HG03565 (cell line): ENCODE measurements around the gene PTPRN2.
"Not testable (repeated sequence)": the region's sequence is repeated elsewhere in the genome, so short reads cannot be mapped to it uniquely, and the experiment has no call there.

ENCODE experiments used
- ATAC-seq: cut with Tn5 transposase; IDR thresholded peaks from one replicate; pipeline ENCODE4 v1.9.1; 2021; ENCODE audit warnings: mild to moderate bottlenecking, moderate library complexity; ENCODE audit not compliant: unreplicated experiment

Gene PTPRN2

DNA sequence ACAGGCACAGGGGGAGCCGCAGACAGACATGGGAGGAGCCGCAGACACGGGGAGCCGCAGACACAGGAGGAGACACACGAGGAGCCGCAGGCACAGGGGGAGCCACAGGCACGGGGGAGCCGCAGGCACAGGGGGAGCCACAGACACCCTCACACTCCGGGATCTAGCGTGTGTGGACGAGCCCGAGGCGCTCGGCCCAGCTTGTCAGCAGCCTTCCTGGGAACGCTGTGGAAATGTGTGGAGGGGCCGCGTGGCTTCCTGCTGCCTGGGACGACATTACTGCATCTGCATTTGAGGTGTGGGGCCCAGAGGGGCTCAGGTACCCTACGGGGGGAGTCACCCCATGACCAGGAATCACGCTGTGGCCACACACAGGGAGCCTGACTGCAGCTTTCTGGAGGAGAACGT is 313.2 kb downstream of the PTPRN2 start:
- no peak for ATAC-seq

DNA sequence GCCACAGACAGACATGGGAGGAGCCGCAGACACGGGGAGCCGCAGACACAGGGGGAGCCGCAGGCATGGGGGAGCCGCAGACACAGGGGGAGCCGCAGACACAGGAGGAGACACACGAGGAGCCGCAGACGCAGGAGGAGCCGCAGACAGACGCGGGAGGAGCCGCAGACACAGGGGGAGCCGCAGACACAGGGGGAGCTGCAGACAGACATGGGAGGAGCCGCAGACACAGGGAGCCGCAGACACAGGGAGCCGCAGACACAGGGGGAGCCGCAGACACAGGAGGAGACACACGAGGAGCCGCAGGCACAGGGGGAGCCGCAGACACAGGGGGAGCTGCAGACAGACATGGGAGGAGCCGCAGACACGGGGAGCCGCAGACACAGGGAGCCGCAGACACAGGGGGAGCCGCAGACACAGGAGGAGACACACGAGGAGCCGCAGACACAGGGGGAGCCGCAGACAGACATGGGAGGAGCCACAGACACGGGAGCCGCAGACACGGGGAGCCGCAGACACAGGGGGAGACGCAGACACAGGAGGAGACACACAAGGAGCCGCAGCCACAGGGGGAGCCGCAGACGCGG is 313.8 kb downstream of the PTPRN2 start:
- not testable (repeated sequence) for ATAC-seq

GRCh38 chr7:158273138-158273651 is 314.4 kb downstream of the PTPRN2 start:
- ATAC-seq: no peak

DNA sequence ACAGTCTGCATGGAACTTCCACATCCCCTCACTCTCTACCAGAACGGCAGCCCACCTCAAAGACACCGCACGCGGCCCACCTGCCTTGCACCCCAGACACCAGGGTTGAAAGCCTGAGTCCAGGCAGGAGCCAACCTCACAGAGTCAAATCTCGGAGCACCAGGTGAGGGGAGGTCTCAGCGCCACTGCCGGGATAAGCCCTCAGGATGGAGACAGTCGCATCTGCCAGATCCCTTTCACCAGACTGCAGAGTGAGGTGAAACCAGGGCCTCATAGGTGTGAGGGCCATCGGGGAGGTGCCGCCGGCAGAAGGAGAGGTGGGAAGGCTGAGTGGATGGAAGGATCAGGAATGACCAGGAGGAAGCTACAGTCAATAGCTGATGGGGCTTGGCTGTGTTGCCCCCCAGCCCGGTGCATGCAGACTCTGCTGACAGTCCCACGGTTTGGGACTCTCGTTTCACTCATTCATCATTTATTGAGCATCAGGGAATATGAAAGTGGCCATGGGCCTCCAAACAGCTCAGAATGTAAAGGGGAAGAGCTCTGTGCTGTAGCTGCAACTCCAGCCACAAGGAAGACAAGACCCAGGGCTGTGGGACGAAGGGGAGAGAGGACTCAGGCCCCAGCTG is 315.0 kb downstream of the PTPRN2 start:
- no peak for ATAC-seq

DNA sequence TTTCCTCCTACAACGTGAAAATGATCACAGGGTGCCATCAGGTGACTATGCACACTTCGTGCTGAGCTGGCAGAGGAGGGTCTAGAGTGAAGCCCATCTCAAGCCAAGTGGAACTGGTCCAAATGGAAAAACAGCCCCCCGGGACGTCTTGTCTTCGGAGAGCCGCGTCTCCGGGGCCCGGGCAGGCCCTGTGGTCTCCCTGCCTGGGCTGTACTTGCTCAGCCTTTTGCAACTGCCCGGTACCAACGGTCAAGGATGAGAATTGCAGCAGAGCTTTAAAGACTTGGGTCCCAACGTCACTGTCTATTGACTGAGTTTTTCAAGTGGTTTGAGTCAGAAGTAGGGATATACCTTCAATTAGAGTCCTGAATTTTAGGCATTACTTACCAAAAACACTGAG is 315.5 kb downstream of the PTPRN2 start:
- ATAC-seq: no peak

DNA sequence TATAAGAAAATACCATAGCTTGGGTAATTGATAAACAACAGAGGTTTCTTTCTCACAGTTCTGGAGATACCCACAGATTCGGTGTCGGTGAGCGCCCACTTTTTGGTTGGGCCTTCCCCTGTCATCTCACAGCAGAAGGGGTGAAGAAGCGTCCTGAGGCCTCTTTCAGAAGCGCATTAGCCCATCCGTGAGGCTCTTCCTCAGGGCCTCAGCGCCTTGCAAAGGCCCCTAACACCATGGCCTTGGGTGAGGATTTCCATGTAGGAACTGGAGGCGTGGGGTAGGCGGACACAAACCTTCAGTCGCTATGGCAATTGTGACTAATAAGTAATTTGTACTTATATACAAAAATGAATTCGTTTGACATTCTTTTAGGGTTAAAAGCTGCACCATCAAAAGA is 316.0 kb downstream of the PTPRN2 start:
- ATAC-seq: no peak

GRCh38 chr7:158270856-158271413 is 316.7 kb downstream of the PTPRN2 start:
- no peak for ATAC-seq

GRCh38 chr7:158270106-158270775 is 317.4 kb downstream of the PTPRN2 start:
- no peak for ATAC-seq

GRCh38 chr7:158268816-158269535 is 318.6 kb downstream of the PTPRN2 start:
- no peak for ATAC-seq

DNA sequence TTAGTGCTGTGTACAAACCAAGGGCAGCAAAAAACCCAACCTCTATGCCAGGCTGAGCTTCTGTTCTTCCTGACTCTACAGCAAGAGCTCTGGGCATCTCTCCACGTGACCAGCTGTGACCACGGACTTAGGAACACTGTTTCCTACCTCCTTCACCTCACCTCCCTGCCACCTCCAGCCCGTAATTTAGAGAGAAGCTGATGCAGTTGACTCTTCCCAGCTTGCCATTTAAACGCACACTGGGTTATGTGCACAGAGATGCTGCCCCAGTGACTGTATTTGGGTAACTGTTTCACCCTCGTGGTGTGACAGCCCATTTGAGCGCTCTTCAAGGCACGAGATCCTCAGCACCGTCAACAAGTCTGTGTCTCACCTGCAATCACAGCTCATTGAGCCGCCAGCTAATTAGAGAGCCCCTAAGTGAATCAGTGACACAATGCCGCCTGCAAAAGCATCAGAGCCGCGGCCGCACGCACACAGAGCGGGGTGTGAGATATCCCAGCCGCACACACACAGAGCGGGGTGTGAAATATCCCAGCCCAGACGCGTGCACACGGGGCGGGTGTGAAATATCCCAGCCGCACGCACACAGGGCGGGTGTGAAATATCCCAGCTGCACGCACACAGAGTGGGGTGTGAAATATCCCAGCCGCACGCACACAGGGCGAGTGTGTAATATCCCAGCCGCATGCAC is 319.7 kb downstream of the PTPRN2 start:
- ATAC-seq: no peak

- ATAC-seq: no peak
Measured at GRCh38 chr7:158266817-158267741, 320.5 kb downstream of the PTPRN2 start.

- no peak for ATAC-seq
Measured at GRCh38 chr7:158266426-158266816, 321.2 kb downstream of the PTPRN2 start.

DNA sequence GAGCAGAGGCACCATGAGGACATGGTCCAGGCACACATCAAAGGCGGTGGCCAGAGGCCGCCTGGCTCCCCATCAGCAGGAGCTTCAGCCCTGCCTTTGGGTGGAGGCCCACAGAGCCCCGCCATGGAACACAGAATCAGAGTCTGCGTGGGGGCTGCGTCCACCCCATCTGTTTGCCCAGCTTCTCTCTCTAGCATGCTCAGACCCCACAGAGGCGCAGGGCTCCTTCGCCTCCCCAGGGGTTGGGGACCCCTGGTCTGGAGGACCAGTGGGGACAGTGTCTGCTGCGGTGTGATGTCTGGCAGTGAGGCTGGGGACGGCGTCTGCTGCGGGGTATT is 321.9 kb downstream of the PTPRN2 start:
- ATAC-seq: no peak

DNA sequence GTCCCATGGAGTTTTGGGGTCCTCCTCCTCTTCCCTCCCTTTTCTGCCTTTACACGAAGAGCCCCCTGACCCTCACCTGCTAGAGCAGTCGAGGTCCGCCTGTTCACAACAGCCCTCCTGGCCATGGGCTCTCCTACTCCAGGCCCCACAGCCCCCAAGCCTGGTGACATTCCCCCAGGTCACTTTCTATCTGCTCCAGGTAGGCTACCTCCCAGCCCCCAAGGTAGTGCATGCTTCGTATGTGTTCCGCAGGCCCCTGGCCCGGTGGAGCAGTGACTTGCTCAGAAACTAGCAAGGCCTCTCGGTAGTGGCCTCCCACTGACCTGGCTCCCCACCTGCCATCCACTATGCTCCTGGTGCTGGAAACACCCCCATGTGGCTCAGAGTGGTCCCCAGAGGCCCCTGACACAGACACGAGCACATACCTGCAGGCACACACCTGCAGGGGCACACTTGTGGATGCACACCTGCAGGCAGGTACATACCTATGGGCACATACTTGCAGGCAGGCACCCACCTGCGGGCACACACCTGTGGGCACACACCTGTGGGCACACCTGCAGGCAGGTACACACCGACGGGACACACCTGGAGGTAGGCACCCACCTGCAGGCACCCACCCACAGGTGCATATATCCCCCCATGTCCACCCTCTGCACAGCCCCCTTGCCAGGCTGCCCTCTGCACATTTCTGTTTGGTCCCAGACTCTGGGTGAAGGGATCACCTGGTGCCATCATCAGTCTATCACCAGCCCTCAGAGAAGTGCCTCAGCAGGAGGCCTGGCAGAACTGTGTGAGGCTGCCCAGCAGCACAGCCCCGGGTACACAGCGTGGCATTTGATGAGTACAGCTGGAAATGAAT is 322.5 kb downstream of the PTPRN2 start:
- no peak for ATAC-seq

DNA sequence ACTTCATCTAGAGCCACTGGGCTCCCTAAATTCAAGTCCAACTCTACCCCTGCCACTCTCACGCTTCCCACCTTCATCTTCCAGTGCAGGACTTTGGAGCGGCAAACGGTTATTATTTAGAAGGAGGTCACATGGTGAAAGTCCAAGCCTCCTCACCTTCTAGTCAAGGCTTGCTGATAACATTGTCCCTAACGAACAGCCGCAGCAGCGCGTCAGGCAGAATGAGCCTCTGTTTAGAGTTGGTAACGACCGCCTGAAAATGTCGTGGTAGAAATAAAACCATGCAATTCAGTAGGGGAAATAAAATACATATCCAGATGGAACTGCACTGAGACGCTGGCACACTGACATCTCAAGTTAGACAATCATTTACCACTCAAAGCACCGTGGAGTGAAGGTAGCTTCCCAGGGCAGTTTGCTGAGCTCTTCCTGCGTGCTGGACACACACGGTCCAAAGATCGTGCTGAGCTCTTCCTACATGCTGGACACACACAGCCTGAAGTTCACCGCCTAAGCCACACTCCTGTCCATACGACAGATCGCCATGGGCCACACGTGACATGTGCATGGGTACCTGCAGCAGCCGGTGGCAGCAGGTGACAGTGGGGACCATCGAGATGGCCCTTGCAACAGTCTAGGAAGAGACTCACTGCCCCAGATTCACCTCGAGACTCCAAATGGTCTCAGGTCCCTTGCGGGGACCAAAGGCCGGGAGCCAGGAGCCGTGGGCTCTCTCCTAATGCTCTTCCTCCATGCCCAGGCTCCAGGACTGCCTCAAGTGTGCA is 323.5 kb downstream of the PTPRN2 start:
- ATAC-seq: no peak

DNA sequence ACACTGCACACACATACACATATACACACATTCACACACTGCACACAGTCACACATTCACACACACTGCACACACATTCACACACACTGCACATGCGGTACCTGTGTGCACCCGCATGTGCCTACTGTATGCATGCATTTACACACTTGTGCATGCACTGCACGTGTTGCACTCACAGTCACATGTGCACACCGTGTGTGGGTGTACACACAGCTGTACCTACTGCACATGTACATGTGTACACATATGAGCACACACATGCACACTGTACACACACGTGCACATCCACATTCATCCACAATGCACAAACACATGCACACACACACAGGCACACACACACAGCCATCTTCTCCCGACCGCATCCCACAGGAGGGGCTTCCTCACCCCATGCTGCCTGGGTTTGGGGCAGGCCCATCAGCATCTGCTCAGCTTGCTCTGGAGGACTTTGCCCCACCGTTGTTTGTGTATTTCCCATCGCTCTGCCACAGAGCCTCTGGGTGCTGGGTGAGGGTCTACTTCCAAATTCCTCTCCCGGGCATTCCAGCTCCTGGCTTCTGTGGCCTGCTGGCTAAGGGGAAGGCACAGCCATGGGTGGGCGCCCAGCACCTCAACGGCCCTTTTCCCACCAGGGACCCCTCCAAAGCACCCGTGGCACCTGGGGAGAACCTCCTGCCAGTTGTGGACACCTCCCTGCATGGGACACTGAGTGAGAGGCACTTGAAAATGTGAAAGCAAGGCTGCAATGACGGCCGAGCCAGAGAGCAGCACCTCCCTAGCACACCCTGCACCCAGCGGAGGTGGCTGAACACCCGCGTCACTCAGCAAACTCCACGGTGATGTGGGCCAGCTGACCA is 324.3 kb downstream of the PTPRN2 start:
- no peak for ATAC-seq
